Spleen (tissue), 11 donors: ENCODE data around the gene NDUFB10. TPM values are rescaled to one million over a fixed set of nuclear protein-coding genes. Genes with fewer than 3 reads are reported as not detected.
A peak's percentile ranks its signal among the peaks of the same experiment; 100 is the strongest.
"Not testable (repeated sequence)": the region's sequence is repeated elsewhere in the genome, so short reads cannot be mapped to it uniquely, and the experiment has no call there.

Experiments used
- DNase-seq: peaks from one replicate; pipeline ENCODE4 v3.0.0-alpha.2; 2020
- H3K27ac ChIP-seq, 8 donors: fragments of 200-600 bp; sonication (generic) in 7 of 8; 1 replicate in 4 of 8; 2 replicates in 4 of 8; pipeline versions ENCODE4 v1.5.0 to v1.8.0; 2016 to 2021; ENCODE audit warnings: inconsistent platforms in 4 of 8, mild to moderate bottlenecking in 4 of 8, moderate library complexity in 1 of 8
- H3K27me3 ChIP-seq, 7 donors: fragments of 200-600 bp; sonication (generic) in 6 of 7; replicated peaks in 1 of 7; 1 replicate in 4 of 7; 2 replicates in 3 of 7; pipeline versions ENCODE4 v1.5.0 to v1.8.0; 2016 to 2021; ENCODE audit warnings: inconsistent platforms in 3 of 7, mild to moderate bottlenecking in 1 of 7
- H3K36me3 ChIP-seq, 6 donors: fragments of 200-600 bp; sonication (generic) in 5 of 6; 1 replicate in 4 of 6; 2 replicates in 2 of 6; pipeline versions ENCODE4 v1.5.0 to v1.8.0; 2016 to 2021; ENCODE audit warnings: inconsistent platforms in 2 of 6
- H3K4me1 ChIP-seq, 6 donors: fragments of 200-600 bp; sonication (generic) in 5 of 6; 1 replicate in 3 of 6; 2 replicates in 3 of 6; pipeline versions ENCODE4 v1.5.0 to v1.8.0; 2016 to 2021; ENCODE audit warnings: inconsistent platforms in 3 of 6
- H3K4me3 ChIP-seq, 8 donors: fragments of 200-600 bp; sonication (generic) in 7 of 8; 1 replicate in 4 of 8; 2 replicates in 4 of 8; pipeline versions ENCODE4 v1.5.0 to v1.8.0; 2016 to 2021; ENCODE audit warnings: inconsistent platforms in 4 of 8, mild to moderate bottlenecking in 4 of 8, moderate library complexity in 2 of 8
- H3K9me3 ChIP-seq, 8 donors: fragments of 200-600 bp; sonication (generic) in 7 of 8; 1 replicate in 4 of 8; 2 replicates in 4 of 8; pipeline versions ENCODE4 v1.5.0 to v1.8.0; 2016 to 2021; ENCODE audit warnings: inconsistent platforms in 4 of 8
- POLR2A ChIP-seq, 3 donors: fragments of 450-650 bp; IDR thresholded peaks; one replicate each; pipeline ENCODE4 v1.5.1; 2017; ENCODE audit warnings: antibody characterized with exemption in 3 of 3, mild to moderate bottlenecking in 1 of 3
- POLR2AphosphoS5 ChIP-seq, 3 donors: sonication (generic); formaldehyde crosslinking; IDR thresholded peaks; one replicate each; pipeline ENCODE4 v1.5.1; 2017; ENCODE audit warnings: antibody characterized with exemption in 3 of 3
- WGBS, 5 donors: extraction: QIAGEN DNeasy Blood & Tissue Kit in 3 of 5; methylation state at CpG; one replicate each; pipeline versions ENCODE4 v1.1.5 to v1.1.7; 2013 to 2018; 5-methylcytosine and 5-hydroxymethylcytosine counted together
- intact Hi-C: fragments of 100-400 bp; cut with DNase I; formaldehyde crosslinking; loops from one replicate; pipeline ENCODE4 v1.15.0; 2023; ENCODE audit warnings: low total_unique reads
- polyA plus RNA-seq, 3 donors: library from polyadenylated mRNA; stranded (reverse); fragments of 200-250 nt; gene quantifications; one replicate each; pipeline ENCODE4 v1.2.1, GENCODE V29; 2013
- total RNA-seq, 7 donors: library from RNA; depleted of rRNA in 3 of 7; stranded (reverse); fragments of >200 nt in 3 of 7; fragmentation: NEBNext Ultra II Directional in 4 of 7; extraction: Animal tissue kit (Norgen Biotek cat#: 25700) in 4 of 7; gene quantifications; one replicate each; pipeline versions ENCODE4 v1.1.0 to v1.2.1, GENCODE V29; 2016 to 2021
- TF ChIP-seq, protein P1 (sequence below), 11 experiments: fragments of 200-600 bp in 7 of 11; fragments of 450-650 bp in 4 of 11; sonication (generic) in 4 of 11; IDR thresholded peaks in 8 of 11; conservative IDR thresholded peaks in 3 of 11; 1 replicate in 7 of 11; 2 replicates in 4 of 11; pipeline versions ENCODE4 v1.4.0 to v1.8.0; 2016 to 2021; ENCODE audit warnings: antibody characterized with exemption in 11 of 11, inconsistent platforms in 4 of 11, mild to moderate bottlenecking in 1 of 11
- donor health status: healthy with polysubstance abuse.
- donor health status: DM: no; HTN: no; CAD: no; lungs with moderate emphysema.
- donor health status: DM: no; HTN: no; CAD: no.
- donor health status: Bipolar disorder and iron deficiency.
- donor health status: healthy.
- donor health status: DM: no; HTN: no; CAD: no.
- donor health status: DM: yes; HTN: yes; CAD: no.

NDUFB10 gene
- total and polyA plus RNA-seq, 10 donors, result 69.3 to 225 (median 137) TPM

DNA sequence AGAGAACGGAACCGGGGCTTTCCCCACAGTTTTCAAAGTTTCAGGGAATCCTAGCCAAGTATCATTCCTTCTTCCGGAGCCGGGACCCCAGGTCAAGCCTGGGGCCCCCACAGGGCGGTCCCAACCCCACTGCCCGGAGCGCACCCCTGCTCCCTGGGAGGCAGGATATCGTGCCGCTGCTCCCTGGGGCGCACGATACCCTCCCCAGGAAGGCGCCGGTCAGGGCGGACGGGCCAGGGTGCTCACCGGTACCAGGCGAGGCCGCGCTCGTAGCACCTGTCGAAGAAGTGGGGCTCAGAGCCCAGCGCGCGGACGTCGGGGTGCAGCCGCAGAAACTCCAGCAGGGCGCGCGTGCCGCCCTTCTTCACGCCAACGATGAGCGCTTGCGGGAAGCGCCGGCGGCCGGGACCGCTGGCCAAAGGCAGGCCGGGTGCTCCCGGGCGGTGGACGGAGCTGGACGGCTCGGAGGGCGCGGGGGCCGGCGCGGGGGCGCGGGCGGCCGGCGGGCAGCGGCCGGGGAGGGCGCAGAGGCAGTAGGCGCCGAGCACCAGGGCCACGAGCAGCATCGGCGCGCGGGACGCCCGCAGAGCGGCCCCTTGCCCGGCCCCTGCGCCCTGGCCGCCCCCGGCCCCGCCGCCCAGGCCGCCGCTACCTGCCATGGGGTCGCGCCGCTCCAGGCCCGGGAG lies 41.5 kb upstream of the NDUFB10 start:
- no peak for DNase-seq
- Histone ChIP-seq H3K27me3 (peaks cover 5 to 99% (median 61%) of the 10 kb centered on the region in 7 donors), H3K4me3 (peak overlapping the region in 1 of 8 donors; percentile 21), H3K36me3 (no peaks in the 10 kb centered on the region), H3K4me1 (peaks cover 0 to 25% (median 13%) of the 10 kb centered on the region in 6 donors), H3K27ac (no peak overlapping the region), H3K9me3 (no peaks in the 10 kb centered on the region)
- intact Hi-C loops, result no loop called here
- WGBS, 5 donors, result 0 to 7% (median 3%) methylated on average over 1 to 81 of the region's 81 CpGs
- no peak for TF ChIP-seq POLR2AphosphoS5 (IDR thresholded peaks at IDR 0.05)
- TF ChIP-seq, protein P1, sequence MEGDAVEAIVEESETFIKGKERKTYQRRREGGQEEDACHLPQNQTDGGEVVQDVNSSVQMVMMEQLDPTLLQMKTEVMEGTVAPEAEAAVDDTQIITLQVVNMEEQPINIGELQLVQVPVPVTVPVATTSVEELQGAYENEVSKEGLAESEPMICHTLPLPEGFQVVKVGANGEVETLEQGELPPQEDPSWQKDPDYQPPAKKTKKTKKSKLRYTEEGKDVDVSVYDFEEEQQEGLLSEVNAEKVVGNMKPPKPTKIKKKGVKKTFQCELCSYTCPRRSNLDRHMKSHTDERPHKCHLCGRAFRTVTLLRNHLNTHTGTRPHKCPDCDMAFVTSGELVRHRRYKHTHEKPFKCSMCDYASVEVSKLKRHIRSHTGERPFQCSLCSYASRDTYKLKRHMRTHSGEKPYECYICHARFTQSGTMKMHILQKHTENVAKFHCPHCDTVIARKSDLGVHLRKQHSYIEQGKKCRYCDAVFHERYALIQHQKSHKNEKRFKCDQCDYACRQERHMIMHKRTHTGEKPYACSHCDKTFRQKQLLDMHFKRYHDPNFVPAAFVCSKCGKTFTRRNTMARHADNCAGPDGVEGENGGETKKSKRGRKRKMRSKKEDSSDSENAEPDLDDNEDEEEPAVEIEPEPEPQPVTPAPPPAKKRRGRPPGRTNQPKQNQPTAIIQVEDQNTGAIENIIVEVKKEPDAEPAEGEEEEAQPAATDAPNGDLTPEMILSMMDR (IDR thresholded peaks at IDR 0.05 in 8 of 11, conservative IDR thresholded peaks at IDR 0.05 in 3 of 11), result no peak
- no peak for TF ChIP-seq POLR2A (IDR thresholded peaks at IDR 0.05)

DNA sequence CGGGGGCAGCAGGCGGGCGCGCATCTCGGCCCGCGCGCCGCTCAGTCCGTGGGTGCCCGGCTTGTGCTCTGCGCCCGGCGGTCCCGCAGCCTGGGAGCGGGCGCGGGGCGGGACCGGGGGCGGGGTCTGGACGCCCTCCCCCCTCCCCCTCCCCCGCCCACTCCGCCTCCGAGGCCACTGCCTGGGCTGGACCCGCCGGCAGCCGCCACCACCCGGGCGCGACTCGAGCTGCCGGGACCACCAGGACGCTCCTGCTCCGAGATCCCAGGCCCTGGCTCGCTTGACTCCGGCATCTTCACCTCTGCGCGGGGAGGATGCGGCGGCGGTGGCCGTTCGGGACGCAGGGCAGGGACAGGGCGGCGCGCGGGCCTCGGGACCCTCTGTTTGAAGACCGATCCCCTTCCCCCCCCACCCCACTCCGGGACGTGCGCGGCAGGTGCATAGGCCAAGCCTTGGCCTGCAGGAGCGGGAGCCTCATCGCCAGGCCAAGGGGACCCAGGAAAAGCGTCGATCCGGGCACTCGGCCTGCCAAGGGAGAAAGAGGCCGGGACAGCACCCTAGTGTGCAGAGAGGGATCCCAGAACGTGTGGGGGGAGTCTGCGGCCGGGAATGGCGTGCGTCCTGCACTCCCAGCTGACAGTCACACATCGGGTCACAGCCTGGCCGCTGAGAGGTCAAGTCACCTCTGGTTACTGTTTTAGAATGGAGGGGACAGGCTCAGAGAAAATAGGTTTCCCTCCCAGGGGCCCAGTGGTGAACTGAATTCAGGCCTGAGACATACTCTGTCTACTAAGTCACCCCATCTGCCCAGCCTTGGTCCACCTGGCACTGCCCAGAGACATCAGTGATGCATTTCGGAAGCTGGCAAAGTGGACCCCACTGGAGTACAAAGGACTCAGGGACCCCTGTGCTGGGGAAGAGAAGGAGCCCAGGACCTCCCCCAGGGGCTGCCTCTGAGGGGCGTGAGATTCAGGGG lies 40.7 kb upstream of the NDUFB10 start, which contains the start of gene HS3ST6:
TSS of gene HS3ST6 (minus strand) at position 65 of the 976 bp plus-strand sequence. CDS start 92 bp downstream, outside the sequence.
- H3K4me3 ChIP-seq, result peak within 1 kb of the TSS in 2 of 8 donors; percentile 7 to 21
- H3K36me3 ChIP-seq, result no peaks in the 10 kb centered on the region
- DNase-seq, result no peak
- H3K4me1 ChIP-seq, result peaks cover 0 to 33% (median 15%) of the 10 kb centered on the region in 6 donors
- peaks cover 5 to 100% (median 69%) of the 10 kb centered on the region in 7 donors for H3K27me3 ChIP-seq
- no peak within 1 kb of the TSS for H3K27ac ChIP-seq
- H3K9me3 ChIP-seq, result no peaks in the 10 kb centered on the region
- intact Hi-C loops, result no loop called here
- WGBS, 5 donors, result 6 to 11% (median 10%) methylated on average over 24 to 70 of the region's 71 CpGs
- TF ChIP-seq POLR2AphosphoS5 (IDR thresholded peaks at IDR 0.05) (no peak), POLR2A (IDR thresholded peaks at IDR 0.05) (no peak)
- TF ChIP-seq, protein P1 (IDR thresholded peaks at IDR 0.05 in 8 of 11, conservative IDR thresholded peaks at IDR 0.05 in 3 of 11), result no peak

DNA sequence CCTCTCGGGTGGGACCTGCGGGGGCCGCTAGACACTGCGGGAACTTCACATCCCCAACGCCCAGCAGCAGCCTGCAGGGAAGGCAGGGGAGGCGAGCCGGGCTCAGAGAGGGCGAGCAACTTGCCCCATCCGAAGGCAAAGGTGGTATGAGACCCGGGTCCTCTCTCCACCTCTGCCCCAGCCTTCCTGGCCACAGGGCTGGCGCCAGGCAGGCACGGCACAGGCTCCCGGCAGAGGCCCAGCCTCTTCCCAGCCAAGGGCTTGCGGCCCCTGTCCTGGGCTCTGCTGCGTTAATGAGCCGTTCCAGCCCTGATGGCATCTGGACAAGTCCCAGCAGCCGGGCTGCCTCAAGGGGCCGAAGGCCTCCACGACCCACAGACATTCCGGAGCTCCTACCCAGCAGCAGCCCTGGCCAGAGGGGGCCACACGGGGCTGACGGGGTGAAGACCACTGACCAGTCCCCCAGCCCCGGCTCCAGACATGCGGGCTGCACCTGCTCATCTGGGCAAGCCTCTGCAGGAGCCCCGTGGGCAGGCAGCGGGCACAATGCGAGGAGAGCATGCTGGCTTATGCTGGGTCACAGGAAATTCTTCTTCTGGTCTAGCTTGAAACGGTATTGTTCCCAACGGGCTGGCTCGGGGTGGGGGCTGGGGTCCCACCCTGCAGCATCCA lies 39.9 kb upstream of the NDUFB10 start:
- Histone ChIP-seq H3K36me3 (no peaks in the 10 kb centered on the region), H3K27me3 (peaks cover 5 to 100% (median 68%) of the 10 kb centered on the region in 7 donors), H3K27ac (no peak overlapping the region), H3K4me1 (peaks cover 0 to 32% (median 19%) of the 10 kb centered on the region in 6 donors), H3K4me3 (no peak overlapping the region), H3K9me3 (no peaks in the 10 kb centered on the region)
- no peak for DNase-seq
- TF ChIP-seq POLR2AphosphoS5 (IDR thresholded peaks at IDR 0.05) (no peak), POLR2A (IDR thresholded peaks at IDR 0.05) (no peak)
- TF ChIP-seq, protein P1 (IDR thresholded peaks at IDR 0.05 in 8 of 11, conservative IDR thresholded peaks at IDR 0.05 in 3 of 11), result no peak
- intact Hi-C loops, result no loop called here
- WGBS, 5 donors, result 33 to 39% (median 35%) methylated on average over 13 to 30 of the region's 30 CpGs

GRCh38 chr16:1920122-1920521 lies 39.2 kb upstream of the NDUFB10 start:
- DNase-seq, H3K9me3 ChIP-seq, H3K36me3 ChIP-seq, intact Hi-C loops, H3K4me3 ChIP-seq, H3K27ac ChIP-seq: not testable (repeated sequence)
- WGBS, 5 donors, result 65 to 77% (median 70%) methylated on average over 20 to 21 of the region's 21 CpGs
- Histone ChIP-seq H3K27me3 (peaks cover 5 to 100% (median 68%) of the 10 kb centered on the region in 7 donors), H3K4me1 (peaks cover 0 to 31% (median 19%) of the 10 kb centered on the region in 6 donors)
